Liver (tissue), 9 donors: Measurements from ENCODE around the gene GPR62. TPM values are rescaled to one million over a fixed set of nuclear protein-coding genes. Genes with fewer than 3 reads are reported as not detected.

Experiments
- DNase-seq: peaks from one replicate; pipeline ENCODE4 v3.0.0-alpha.2; 2017; ENCODE audit warnings: low spot score
- H3K27ac ChIP-seq, 2 donors: one replicate each; pipeline ENCODE4 v1.7.0; 2013; ENCODE audit warnings: inconsistent platforms in 2 of 2, low read length in 2 of 2, control low read depth in 1 of 2, low read depth in 1 of 2, mild to moderate bottlenecking in 1 of 2
- H3K27me3 ChIP-seq, 4 donors: one replicate each; pipeline versions ENCODE4 v1.6.1 to v1.7.0; 2013; ENCODE audit warnings: low read length in 3 of 4, inconsistent platforms in 1 of 4, mild to moderate bottlenecking in 1 of 4, moderate library complexity in 1 of 4; ENCODE audit not compliant: control insufficient read depth in 4 of 4, insufficient read depth in 4 of 4
- H3K36me3 ChIP-seq, 4 donors: one replicate each; pipeline versions ENCODE4 v1.6.1 to v1.7.0; 2013; ENCODE audit warnings: low read length in 3 of 4, mild to moderate bottlenecking in 3 of 4, low read depth in 1 of 4, moderate library complexity in 1 of 4; ENCODE audit not compliant: control insufficient read depth in 4 of 4, insufficient read depth in 3 of 4
- H3K4me1 ChIP-seq, 4 donors: one replicate each; pipeline versions ENCODE4 v1.6.1 to v1.7.0; 2013; ENCODE audit warnings: low read length in 3 of 4, mild to moderate bottlenecking in 3 of 4, moderate library complexity in 1 of 4; ENCODE audit not compliant: control insufficient read depth in 4 of 4, insufficient read depth in 4 of 4
- H3K4me3 ChIP-seq, 3 donors: one replicate each; pipeline versions ENCODE4 v1.6.1 to v1.7.0; 2013; ENCODE audit warnings: low read length in 3 of 3, control low read depth in 1 of 3, low read depth in 1 of 3, mild to moderate bottlenecking in 1 of 3
- H3K9ac ChIP-seq, 2 donors: one replicate each; pipeline ENCODE4 v1.7.0; 2013; ENCODE audit warnings: low read length in 2 of 2, mild to moderate bottlenecking in 2 of 2, moderate library complexity in 2 of 2, control low read depth in 1 of 2, low read depth in 1 of 2
- H3K9me3 ChIP-seq, 4 donors: one replicate each; pipeline versions ENCODE4 v1.6.1 to v1.7.0; 2013; ENCODE audit warnings: low read length in 3 of 4; ENCODE audit not compliant: control insufficient read depth in 4 of 4
- CTCF ChIP-seq: fragments of 150-350 bp; IDR thresholded peaks from 2 replicates; pipeline ENCODE4 v1.5.1; 2017; ENCODE audit warnings: improper control_type of control experiment, low read depth, low read length; ENCODE audit not compliant: missing input control
- EGR1 ChIP-seq, 2 donors: IDR thresholded peaks; 2 replicates each; pipeline ENCODE4 v1.6.1; 2016 to 2018; ENCODE audit warnings: antibody characterized with exemption in 2 of 2, low read depth in 2 of 2
- HNF4A ChIP-seq, 2 donors: conservative IDR thresholded peaks; 2 replicates each; pipeline ENCODE4 v1.6.1; 2016; ENCODE audit warnings: antibody characterized with exemption in 2 of 2, mild to moderate bottlenecking in 2 of 2
- HNF4G ChIP-seq: IDR thresholded peaks from 2 replicates; pipeline ENCODE4 v1.6.1; 2016; ENCODE audit warnings: antibody characterized with exemption
- JUND ChIP-seq, 2 donors: IDR thresholded peaks; 2 replicates each; pipeline ENCODE4 v1.6.1; 2016; ENCODE audit warnings: antibody characterized with exemption in 2 of 2
- REST ChIP-seq: IDR thresholded peaks from 2 replicates; pipeline ENCODE4 v1.6.1; 2016; ENCODE audit warnings: antibody characterized with exemption, mild to moderate bottlenecking
- SP1 ChIP-seq: IDR thresholded peaks from 2 replicates; pipeline ENCODE4 v1.6.1; 2018; ENCODE audit warnings: antibody characterized with exemption, mild to moderate bottlenecking
- TAF1 ChIP-seq: conservative IDR thresholded peaks from 2 replicates; pipeline ENCODE4 v1.6.1; 2016; ENCODE audit warnings: antibody characterized with exemption, mild to moderate bottlenecking
- YY1 ChIP-seq: IDR thresholded peaks from 2 replicates; pipeline ENCODE4 v1.6.1; 2016; ENCODE audit warnings: antibody characterized with exemption, mild to moderate bottlenecking
- ZBTB33 ChIP-seq: IDR thresholded peaks from 2 replicates; pipeline ENCODE4 v1.6.1; 2016; ENCODE audit warnings: antibody characterized with exemption
- WGBS: extraction: QIAGEN DNeasy Blood & Tissue Kit; methylation state at CpG from one replicate; pipeline ENCODE4 v1.1.7; 2013; 5-methylcytosine and 5-hydroxymethylcytosine counted together
- polyA plus RNA-seq, 2 donors: library from polyadenylated mRNA; stranded (reverse) in 1 of 2; unstranded in 1 of 2; fragments of 200-250 nt in 1 of 2; fragments of >200 nt in 1 of 2; fragmentation: Nextera tagmentation in 1 of 2; extraction: Ambion mirVana in 1 of 2; gene quantifications; one replicate each; pipeline versions ENCODE4 v1.2.1 to v1.2.3, GENCODE V29; 2013 to 2015
- total RNA-seq, 2 donors: library from RNA; depleted of rRNA; stranded (reverse); fragments of >200 nt; gene quantifications; one replicate each; pipeline ENCODE4 v1.2.3, GENCODE V29; 2014
- donor health status: healthy.
- donor health status: healthy.
- donor health status: healthy.
- donor health status: healthy.
- donor health status: healthy.

The GPR62 gene
- total and polyA plus RNA-seq, 4 donors, result 0.07 to 0.08 TPM; not detected in 2

GRCh38 chr3:51974963-51975851, 20.0 kb downstream of the GPR62 start, which contains the start of gene ABHD14A (continued):
- TF ChIP-seq REST (peak; percentile 18), EGR1 (IDR thresholded peaks at IDR 0.05; ENCODE audit: low read depth in 2 of 2) (peak in 1 of 2 donors; percentile 17), CTCF (no peak)

GRCh38 chr3:51975852-51976549, 20.8 kb downstream of the GPR62 start:
- Histone ChIP-seq H3K27me3 (no peaks in the 10 kb centered on the region), H3K9ac (no peak overlapping the region), H3K27ac (peak overlapping the region; percentile 94 to 97), H3K36me3 (no peaks in the 10 kb centered on the region), H3K9me3 (no peaks in the 10 kb centered on the region), H3K4me1 (peaks cover 12 to 42% (median 31%) of the 10 kb centered on the region in 4 donors), H3K4me3 (peak overlapping the region; percentile 60 to 79 (median 64))
- peak; percentile 68 for DNase-seq
- 39% methylated on average over 46 of the region's 46 CpGs for WGBS
- TF ChIP-seq SP1, result no peak
- no peak for TF ChIP-seq REST
- TF ChIP-seq HNF4G, result no peak
- TF ChIP-seq TAF1, result no peak
- no peak for TF ChIP-seq YY1
- no peak for TF ChIP-seq CTCF
- TF ChIP-seq ZBTB33, result no peak
- no peak for TF ChIP-seq EGR1 (IDR thresholded peaks at IDR 0.05; ENCODE audit: low read depth in 2 of 2)
- no peak for TF ChIP-seq HNF4A (conservative IDR thresholded peaks at IDR 0.05)
- TF ChIP-seq JUND (IDR thresholded peaks at IDR 0.05), result no peak
